Keratinocyte (primary cell): ENCODE results near the gene ZNG1A. TPM values are rescaled to one million over a fixed set of nuclear protein-coding genes. Genes with fewer than 3 reads are reported as not detected.
A peak's percentile ranks its signal among the peaks of the same experiment; 100 is the strongest.

Experiments used
- DNase-seq: peaks from one replicate; pipeline ENCODE4 v3.0.0-alpha.2; 2011; ENCODE audit warnings: low read depth, missing footprints, low spot score
- FAIRE-seq: peaks from 2 replicates; lab custom pipeline; 2011; peaks lifted over from hg19 to GRCh38; lab: Jason Lieb, UNC
- H2AFZ ChIP-seq: 2 replicates; pipeline ENCODE4 v1.6.0; 2012; ENCODE audit warnings: low read length, control low read depth, inconsistent platforms; ENCODE audit not compliant: control insufficient read depth
- H3K27ac ChIP-seq: 2 replicates; pipeline ENCODE4 v1.5.1; 2011; ENCODE audit warnings: low read length; ENCODE audit not compliant: control insufficient read depth, insufficient read depth
- H3K27me3 ChIP-seq: 3 replicates; pipeline ENCODE4 v1.6.0; 2011; ENCODE audit warnings: low read length; ENCODE audit not compliant: control insufficient read depth, insufficient read depth; ENCODE audit errors: extremely low read depth
- H3K36me3 ChIP-seq, 2 experiments: 2 replicates in 1 of 2; 3 replicates in 1 of 2; pipeline ENCODE4 v1.5.1; 2011; ENCODE audit warnings: low read length in 2 of 2, mild to moderate bottlenecking in 1 of 2; ENCODE audit not compliant: control insufficient read depth in 2 of 2, insufficient read depth in 2 of 2; ENCODE audit errors: extremely low read depth in 1 of 2
- H3K4me1 ChIP-seq: 3 replicates; pipeline ENCODE4 v1.5.1; 2011; ENCODE audit warnings: low read length; ENCODE audit not compliant: control insufficient read depth, insufficient read depth; ENCODE audit errors: extremely low read depth
- H3K4me2 ChIP-seq: 3 replicates; pipeline ENCODE4 v1.6.0; 2011; ENCODE audit warnings: low read depth, low read length; ENCODE audit not compliant: control insufficient read depth, insufficient read depth; ENCODE audit errors: extremely low read depth
- H3K4me3 ChIP-seq, 3 experiments: fragments of 200-600 bp in 1 of 3; sonication (generic) in 1 of 3; 2 replicates in 2 of 3; 3 replicates in 1 of 3; pipeline ENCODE4 v1.5.1; 2011 to 2016; ENCODE audit warnings: low read length in 3 of 3, mild to moderate bottlenecking in 3 of 3, control low read depth in 2 of 3, inconsistent platforms in 1 of 3, low read depth in 1 of 3, mixed read lengths in 1 of 3, mixed run types in 1 of 3, moderate library complexity in 1 of 3; ENCODE audit not compliant: control insufficient read depth in 2 of 3, insufficient read depth in 2 of 3; ENCODE audit errors: extremely low read depth in 1 of 3
- H3K79me2 ChIP-seq: 2 replicates; pipeline ENCODE4 v1.6.0; 2012; ENCODE audit warnings: low read length; ENCODE audit not compliant: control insufficient read depth, insufficient read depth
- H3K9ac ChIP-seq: 3 replicates; pipeline ENCODE4 v1.6.0; 2011; ENCODE audit warnings: low read length; ENCODE audit not compliant: control insufficient read depth, insufficient read depth; ENCODE audit errors: extremely low read depth
- H3K9me1 ChIP-seq: 3 replicates; pipeline ENCODE4 v1.6.0; 2011; ENCODE audit warnings: low read length; ENCODE audit not compliant: control insufficient read depth, insufficient read depth; ENCODE audit errors: extremely low read depth
- H3K9me3 ChIP-seq: 2 replicates; pipeline ENCODE4 v1.5.1; 2012; ENCODE audit warnings: low read depth, low read length; ENCODE audit not compliant: control insufficient read depth
- H4K20me1 ChIP-seq: 3 replicates; pipeline ENCODE4 v1.6.0; 2011; ENCODE audit warnings: low read length; ENCODE audit not compliant: control insufficient read depth, insufficient read depth; ENCODE audit errors: extremely low read depth
- CTCF ChIP-seq, 3 experiments: IDR thresholded peaks in 1 of 3; conservative IDR thresholded peaks in 1 of 3; optimal IDR thresholded peaks in 1 of 3; 2 replicates in 2 of 3; 3 replicates in 1 of 3; pipeline versions ENCODE3 to v1.5.1; 2011; ENCODE audit warnings: low read length in 3 of 3, mild to moderate bottlenecking in 3 of 3, moderate library complexity in 2 of 3, control low read depth in 1 of 3, inconsistent platforms in 1 of 3; ENCODE audit not compliant: insufficient read depth in 2 of 3; ENCODE audit errors: extremely low read depth in 1 of 3
- EZH2 ChIP-seq: IDR thresholded peaks from one replicate; pipeline ENCODE4 v1.6.1; 2012; ENCODE audit warnings: inconsistent platforms, mild to moderate bottlenecking, low read length, moderate library complexity
- dilution Hi-C: fragments of 300-500 bp; cut with MboI; formaldehyde crosslinking; loops from one replicate; pipeline ENCODE4 v1.7.0; 2020; ENCODE audit warnings: low sequenced_read_pairs; ENCODE audit not compliant: extremely low pct_ligation_motif_present
- polyA plus RNA-seq, 5 experiments: library from polyadenylated mRNA; depleted of rRNA in 3 of 5; stranded (reverse) in 3 of 5; stranded (forward) in 1 of 5; unstranded in 1 of 5; fragments of >200 nt; gene quantifications; 1 replicate in 1 of 5; 2 replicates in 3 of 5; 3 replicates in 1 of 5; pipeline versions ENCODE4 v1.2.1 to v1.2.3, GENCODE V29; 2011 to 2012; ENCODE audit warnings: missing spikeins in 2 of 5, low read depth in 1 of 5, low replicate concordance in 1 of 5

ZNG1A gene
- polyA plus RNA-seq, 1 donor (not counting 4 experiments of a cell fraction or from before 2014, with no cell fraction given) = 50.0 TPM

DNA sequence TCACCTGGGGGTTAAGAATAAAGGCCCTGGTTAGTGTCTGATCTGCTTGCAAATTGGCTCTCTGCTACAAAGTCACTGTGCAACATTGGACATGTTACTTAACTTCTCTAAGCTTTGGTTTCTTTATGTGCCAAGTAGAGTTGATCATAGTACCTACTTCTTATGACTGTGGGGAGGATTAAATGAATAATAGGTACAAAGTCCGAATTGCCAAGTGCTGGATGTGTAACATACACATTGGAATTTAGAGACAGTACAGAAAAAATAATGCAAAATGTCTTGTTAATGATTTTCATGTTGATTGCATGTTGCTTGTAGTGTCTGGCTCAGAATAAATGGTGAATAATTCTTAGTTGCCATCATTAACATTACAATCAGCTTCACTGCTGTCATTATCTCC, 38.0 kb upstream of the ZNG1A start:
- dilution Hi-C loops = no loop called here
- H3K9me1 ChIP-seq = no peaks in the 10 kb centered on the region
- H3K4me1 ChIP-seq = peaks cover 3% of the 10 kb centered on the region
- DNase-seq (no peak), FAIRE-seq (no peak)
- no peaks in the 10 kb centered on the region for H3K27me3 ChIP-seq
- H3K9me3 ChIP-seq = no peaks in the 10 kb centered on the region
- H3K4me2 ChIP-seq = no peak overlapping the region
- H3K9ac ChIP-seq = no peak overlapping the region
- H3K4me3 ChIP-seq = no peak overlapping the region
- no peak overlapping the region for H2AFZ ChIP-seq
- H4K20me1 ChIP-seq = no peaks in the 10 kb centered on the region
- H3K27ac ChIP-seq = no peak overlapping the region
- no peaks in the 10 kb centered on the region for H3K79me2 ChIP-seq
- TF ChIP-seq EZH2 (no peak), CTCF (optimal IDR thresholded peaks at IDR 0.05 in 1 of 3, IDR thresholded peaks at IDR 0.05 in 1 of 3, conservative IDR thresholded peaks at IDR 0.05 in 1 of 3; ENCODE audit: extremely low read depth in 1 of 3, insufficient read depth in 2 of 3, low read length in 3 of 3) (no peak)
- no peaks in the 10 kb centered on the region for H3K36me3 ChIP-seq

DNA sequence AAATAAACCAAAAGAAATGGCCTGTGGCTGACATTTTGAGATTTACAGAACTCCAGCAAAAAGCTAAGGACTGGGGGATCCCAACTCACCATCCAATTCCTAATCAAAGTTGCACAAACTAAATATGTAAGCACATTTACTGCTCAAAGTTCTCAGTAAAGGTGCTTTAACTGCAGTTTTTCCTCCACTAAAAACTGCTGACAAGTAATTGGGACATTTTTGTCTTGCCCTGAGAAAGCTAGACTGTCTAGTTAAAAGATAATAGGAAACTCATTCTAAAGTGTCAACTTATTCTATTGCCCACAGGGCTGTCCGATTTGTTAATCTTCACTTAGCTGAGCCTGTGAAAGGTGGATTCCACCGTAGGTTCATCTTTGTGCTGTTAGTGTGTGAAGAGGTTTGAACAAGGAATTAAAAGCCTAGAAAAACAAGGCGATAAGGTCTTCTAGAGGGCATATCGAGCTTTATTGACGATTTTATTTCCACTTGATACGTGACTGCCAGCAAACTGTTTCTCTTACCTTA, 36.8 kb upstream of the ZNG1A start:
- Histone ChIP-seq H3K79me2 (no peaks in the 10 kb centered on the region), H3K27ac (no peak overlapping the region), H3K27me3 (no peaks in the 10 kb centered on the region), H3K36me3 (no peaks in the 10 kb centered on the region), H4K20me1 (no peaks in the 10 kb centered on the region), H2AFZ (peak overlapping the region; percentile 89), H3K9ac (no peak overlapping the region), H3K4me3 (peak overlapping the region in 2 of 3 experiments; percentile 69 to 72), H3K9me1 (no peaks in the 10 kb centered on the region), H3K4me1 (peaks cover 3% of the 10 kb centered on the region), H3K9me3 (no peaks in the 10 kb centered on the region), H3K4me2 (peak overlapping the region; percentile 84)
- dilution Hi-C loops = no loop called here
- no peak for FAIRE-seq
- no peak for DNase-seq
- TF ChIP-seq CTCF (optimal IDR thresholded peaks at IDR 0.05 in 1 of 3, IDR thresholded peaks at IDR 0.05 in 1 of 3, conservative IDR thresholded peaks at IDR 0.05 in 1 of 3; ENCODE audit: extremely low read depth in 1 of 3, insufficient read depth in 2 of 3, low read length in 3 of 3) (no peak), EZH2 (no peak)
